Endothelial cell of umbilical vein (primary cell): ENCODE results near the gene TMEM233. TPM values are rescaled to one million over a fixed set of nuclear protein-coding genes. Genes with fewer than 3 reads are reported as not detected.

Experiments used
- BruUV-seq: library from RNA; stranded (reverse); fragments of 400-500 nt; replicated peaks from 2 replicates; lab custom pipeline; 2021; lab: Mats Ljungman, UMichigan
- CTCF ChIA-PET: fragments of 300-600, 350-600 bp; sonication (Branson Sonifier 250); formaldehyde crosslinking; loops from one replicate; lab custom pipeline; 2021; ENCODE audit warnings: antibody characterized with exemption, inconsistent platforms; lab: Charles Lee
- POLR2A ChIA-PET: fragments of 300-600, 350-600 bp; sonication (Branson Sonifier 250); formaldehyde crosslinking; loops from one replicate; lab custom pipeline; 2021; ENCODE audit warnings: antibody characterized with exemption, inconsistent platforms; lab: Charles Lee
- DNase-seq: peaks from one replicate; pipeline ENCODE4 v3.0.0-alpha.2; 2011; ENCODE audit warnings: low read depth, low spot score
- FAIRE-seq: peaks from 2 replicates; lab custom pipeline; 2011; peaks lifted over from hg19 to GRCh38; lab: Jason Lieb, UNC
- H2AFZ ChIP-seq: 2 replicates; pipeline ENCODE4 v1.6.0; 2012; ENCODE audit warnings: low read depth, low read length, control low read depth, inconsistent platforms
- H3K27ac ChIP-seq: 2 replicates; pipeline ENCODE4 v1.5.1; 2011; ENCODE audit warnings: low read depth, mild to moderate bottlenecking, control low read depth, low read length, moderate library complexity; ENCODE audit not compliant: insufficient read depth
- H3K27me3 ChIP-seq, 2 experiments: 2 replicates each; pipeline versions ENCODE4 v1.6.0 to v1.6.1; 2011; ENCODE audit warnings: low read length in 2 of 2, mixed read lengths in 1 of 2; ENCODE audit not compliant: control insufficient read depth in 2 of 2, insufficient read depth in 2 of 2
- H3K36me3 ChIP-seq, 2 experiments: 2 replicates in 1 of 2; 3 replicates in 1 of 2; pipeline ENCODE4 v1.5.1; 2011; ENCODE audit warnings: low read length in 2 of 2, mild to moderate bottlenecking in 1 of 2, moderate library complexity in 1 of 2; ENCODE audit not compliant: control insufficient read depth in 2 of 2, insufficient read depth in 2 of 2; ENCODE audit errors: extremely low read depth in 1 of 2
- H3K4me1 ChIP-seq: 3 replicates; pipeline ENCODE4 v1.5.1; 2011; ENCODE audit warnings: mild to moderate bottlenecking, low read length; ENCODE audit not compliant: control insufficient read depth, insufficient read depth; ENCODE audit errors: extremely low read depth
- H3K4me2 ChIP-seq: 2 replicates; pipeline ENCODE4 v1.6.1; 2011; ENCODE audit warnings: low read length, control low read depth, mixed read lengths; ENCODE audit not compliant: insufficient read depth
- H3K4me3 ChIP-seq, 3 experiments: fragments of 200-600 bp in 1 of 3; sonication (generic), shearing (Covaris generic) in 1 of 3; replicated peaks in 1 of 3; 2 replicates each; pipeline ENCODE4 v1.5.1; 2011 to 2016; ENCODE audit warnings: control low read depth in 3 of 3, low read length in 3 of 3, mild to moderate bottlenecking in 2 of 3, inconsistent platforms in 1 of 3, low read depth in 1 of 3, moderate library complexity in 1 of 3; ENCODE audit not compliant: insufficient read depth in 1 of 3
- H3K79me2 ChIP-seq: 2 replicates; pipeline ENCODE4 v1.6.0; 2012; ENCODE audit warnings: low read length, inconsistent platforms; ENCODE audit not compliant: control insufficient read depth, insufficient read depth
- H3K9ac ChIP-seq: replicated peaks from 2 replicates; pipeline ENCODE3; 2011; ENCODE audit warnings: low read length, control low read depth; ENCODE audit not compliant: insufficient read depth; ENCODE audit errors: extremely low read depth
- H3K9me1 ChIP-seq: replicated peaks from 3 replicates; pipeline ENCODE4 v1.6.0; 2011; ENCODE audit warnings: mild to moderate bottlenecking, low read length; ENCODE audit not compliant: control insufficient read depth, insufficient read depth; ENCODE audit errors: extremely low read depth
- H3K9me3 ChIP-seq: replicated peaks from 2 replicates; pipeline ENCODE4 v1.5.1; 2012; ENCODE audit warnings: low read length, inconsistent platforms; ENCODE audit not compliant: control insufficient read depth, insufficient read depth
- H4K20me1 ChIP-seq: replicated peaks from 2 replicates; pipeline ENCODE3; 2011; ENCODE audit warnings: mild to moderate bottlenecking, low read length; ENCODE audit not compliant: control insufficient read depth, insufficient read depth; ENCODE audit errors: extremely low read depth
- EZH2 ChIP-seq: IDR thresholded peaks from 2 replicates; pipeline ENCODE4 v1.6.1; 2012; ENCODE audit warnings: borderline replicate concordance, low read depth, mild to moderate bottlenecking, moderate library complexity, low read length, inconsistent platforms; ENCODE audit not compliant: severe bottlenecking
- FOS ChIP-seq: IDR thresholded peaks from 2 replicates; pipeline ENCODE4 v1.6.1; 2011; ENCODE audit warnings: mild to moderate bottlenecking, low read length, moderate library complexity, borderline replicate concordance; ENCODE audit not compliant: insufficient read depth
- GATA2 ChIP-seq: IDR thresholded peaks from 2 replicates; pipeline ENCODE4 v1.7.0; 2011; ENCODE audit warnings: low read depth, mild to moderate bottlenecking, moderate library complexity, mixed read lengths, low read length; ENCODE audit not compliant: insufficient read length, insufficient read depth
- JUN ChIP-seq: IDR thresholded peaks from 2 replicates; pipeline ENCODE4 v1.6.1; 2011; ENCODE audit warnings: borderline replicate concordance, low read depth; ENCODE audit not compliant: insufficient read length, insufficient read depth
- MAX ChIP-seq: IDR thresholded peaks from 2 replicates; pipeline ENCODE4 v1.6.1; 2011; ENCODE audit not compliant: insufficient read depth, insufficient read length
- MYC ChIP-seq: IDR thresholded peaks from one replicate; pipeline ENCODE4 v1.6.1; 2011; ENCODE audit warnings: mild to moderate bottlenecking, low read depth, low read length
- POLR2A ChIP-seq: IDR thresholded peaks from 2 replicates; pipeline ENCODE4 v1.6.1; 2012; ENCODE audit warnings: low read depth, mild to moderate bottlenecking, control low read depth, low read length
- POLR2AphosphoS5 ChIP-seq: IDR thresholded peaks from 2 replicates; pipeline ENCODE4 v1.6.1; 2012; ENCODE audit warnings: low read depth, mild to moderate bottlenecking, control low read depth, low read length, moderate library complexity; ENCODE audit not compliant: insufficient read depth
- dilution Hi-C: fragments of 300-500 bp; cut with MboI; formaldehyde crosslinking; loops from one replicate; pipeline ENCODE4 v1.15.0; 2019; ENCODE audit warnings: low sequenced_read_pairs; ENCODE audit not compliant: extremely low pct_ligation_motif_present
- intact Hi-C: fragments of 100-400 bp; cut with micrococcal nuclease; formaldehyde crosslinking; loops from one replicate; pipeline ENCODE4 v1.10.0; 2022
- polyA plus RNA-seq, 4 experiments: library from polyadenylated mRNA; depleted of rRNA in 3 of 4; stranded (reverse) in 3 of 4; unstranded in 1 of 4; fragments of >200 nt; gene quantifications; 2 replicates each; pipeline versions ENCODE4 v1.2.1 to v1.2.3, GENCODE V29; 2011 to 2012; ENCODE audit warnings: missing spikeins in 1 of 4
- total RNA-seq: library from RNA; stranded (reverse); gene quantifications from 2 replicates; pipeline ENCODE4 v1.2.3, GENCODE V29; 2021
- TF ChIP-seq, protein P1 (sequence below), 2 donors: IDR thresholded peaks; 1 replicate in 1 of 2; 2 replicates in 1 of 2; pipeline ENCODE4 v1.5.1; 2011; ENCODE audit warnings: low read length in 2 of 2, mild to moderate bottlenecking in 2 of 2, moderate library complexity in 2 of 2, control low read depth in 1 of 2, inconsistent platforms in 1 of 2, low read depth in 1 of 2; ENCODE audit not compliant: insufficient read depth in 1 of 2; ENCODE audit errors: extremely low read depth in 1 of 2

The TMEM233 gene
- total and polyA plus RNA-seq, 2 donors (not counting 3 experiments of a cell fraction or from before 2014, with no cell fraction given), result 0.01 TPM; not detected in 1

DNA sequence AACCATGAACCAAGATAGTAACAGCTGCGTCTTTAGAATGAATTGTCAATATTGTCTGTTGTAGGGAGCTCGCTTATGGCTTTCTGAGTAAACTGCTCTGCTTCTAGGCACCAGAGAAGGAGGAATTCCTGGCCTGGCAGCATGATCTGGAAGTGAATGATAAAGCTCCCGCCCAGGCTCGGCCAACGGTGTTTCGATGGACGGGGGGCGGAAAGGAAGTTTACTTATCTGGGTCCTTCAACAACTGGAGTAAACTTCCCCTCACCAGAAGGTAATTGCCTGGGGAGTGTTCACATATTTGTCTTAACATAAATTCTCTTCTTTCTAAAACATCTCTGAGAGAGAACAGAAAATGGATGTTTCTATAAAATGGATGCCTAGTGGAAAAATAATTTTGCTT lies 78.6 kb downstream of the TMEM233 start:
- Histone ChIP-seq H3K9me3 (no peaks in the 10 kb centered on the region), H3K4me3 (no peak overlapping the region), H4K20me1 (no peaks in the 10 kb centered on the region), H3K4me1 (peaks cover 36% of the 10 kb centered on the region), H3K9me1 (no peaks in the 10 kb centered on the region), H3K4me2 (no peak overlapping the region), H3K79me2 (peaks cover 4% of the 10 kb centered on the region), H3K27ac (no peak overlapping the region), H3K9ac (no peak overlapping the region), H3K36me3 (peaks cover 6% of the 10 kb centered on the region in 2 experiments), H3K27me3 (no peaks in the 10 kb centered on the region), H2AFZ (no peak overlapping the region)
- BruUV-seq, result no TSS peak
- POLR2A ChIA-PET, result no interaction called here
- FAIRE-seq (no peak), DNase-seq (no peak)
- TF ChIP-seq MYC (no peak), POLR2A (no peak), EZH2 (no peak), FOS (no peak), JUN (no peak), POLR2AphosphoS5 (no peak), MAX (no peak), GATA2 (no peak)
- TF ChIP-seq, protein P1, sequence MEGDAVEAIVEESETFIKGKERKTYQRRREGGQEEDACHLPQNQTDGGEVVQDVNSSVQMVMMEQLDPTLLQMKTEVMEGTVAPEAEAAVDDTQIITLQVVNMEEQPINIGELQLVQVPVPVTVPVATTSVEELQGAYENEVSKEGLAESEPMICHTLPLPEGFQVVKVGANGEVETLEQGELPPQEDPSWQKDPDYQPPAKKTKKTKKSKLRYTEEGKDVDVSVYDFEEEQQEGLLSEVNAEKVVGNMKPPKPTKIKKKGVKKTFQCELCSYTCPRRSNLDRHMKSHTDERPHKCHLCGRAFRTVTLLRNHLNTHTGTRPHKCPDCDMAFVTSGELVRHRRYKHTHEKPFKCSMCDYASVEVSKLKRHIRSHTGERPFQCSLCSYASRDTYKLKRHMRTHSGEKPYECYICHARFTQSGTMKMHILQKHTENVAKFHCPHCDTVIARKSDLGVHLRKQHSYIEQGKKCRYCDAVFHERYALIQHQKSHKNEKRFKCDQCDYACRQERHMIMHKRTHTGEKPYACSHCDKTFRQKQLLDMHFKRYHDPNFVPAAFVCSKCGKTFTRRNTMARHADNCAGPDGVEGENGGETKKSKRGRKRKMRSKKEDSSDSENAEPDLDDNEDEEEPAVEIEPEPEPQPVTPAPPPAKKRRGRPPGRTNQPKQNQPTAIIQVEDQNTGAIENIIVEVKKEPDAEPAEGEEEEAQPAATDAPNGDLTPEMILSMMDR (IDR thresholded peaks at IDR 0.05; ENCODE audit: extremely low read depth in 1 of 2, insufficient read depth in 1 of 2, low read depth in 1 of 2, low read length in 2 of 2), result no peak
- dilution Hi-C loops (no loop called here), intact Hi-C loops (no loop called here)
- CTCF ChIA-PET, result interaction anchor here (0.7 to 4.2 kb wide), 3 partner anchors 10 to 108 kb away, joined by 3 to 30 read pairs (median 3); no protein-coding TSS in a partner anchor
